ENCODE results near the gene PIP4K2B. TPM values are rescaled to one million over a fixed set of nuclear protein-coding genes. Genes with fewer than 3 reads are reported as not detected.

The PIP4K2B gene
- total and polyA plus RNA-seq, 4 donors: 66.1 to 198 (median 137) TPM

- Histone ChIP-seq H3K36me3 (ENCODE audit: control insufficient read depth, insufficient read depth, low read length) (peaks cover 5% of the 10 kb centered on the region), H3K27ac (ENCODE audit: low read depth, low read length) (peak overlapping the region; percentile 91), H3K4me1 (ENCODE audit: control insufficient read depth, insufficient read depth, low read length) (peaks cover 74% of the 10 kb centered on the region), H3K9me3 (ENCODE audit: control insufficient read depth, insufficient read depth, low read length) (no peaks in the 10 kb centered on the region), H3K4me3 (ENCODE audit: low read depth, low read length) (peak overlapping the region; percentile 98), H3K27me3 (ENCODE audit: control insufficient read depth, insufficient read depth, low read length) (no peaks in the 10 kb centered on the region)
- WGBS (ENCODE audit: insufficient coverage): 0% methylated on average over 54 of the region's 64 CpGs
- peak in 2 of 6 donors; percentile 51 to 71 for DNase-seq (ENCODE audit: low read depth in 4 of 6, low spot score in 6 of 6)
Observed at GRCh38 chr17:38747463-38748148, 51.8 kb downstream of the PIP4K2B start.

- WGBS (ENCODE audit: insufficient coverage): 0% methylated on average over 11 of the region's 21 CpGs
- peak overlapping the region; percentile 91 for H3K27ac ChIP-seq (ENCODE audit: low read depth, low read length)
- peaks cover 6% of the 10 kb centered on the region for H3K36me3 ChIP-seq (ENCODE audit: control insufficient read depth, insufficient read depth, low read length)
- H3K4me3 ChIP-seq (ENCODE audit: low read depth, low read length): peak overlapping the region; percentile 98
- no peak for DNase-seq (ENCODE audit: low read depth in 4 of 6, low spot score in 6 of 6)
- H3K27me3 ChIP-seq (ENCODE audit: control insufficient read depth, insufficient read depth, low read length): no peaks in the 10 kb centered on the region
- no peaks in the 10 kb centered on the region for H3K9me3 ChIP-seq (ENCODE audit: control insufficient read depth, insufficient read depth, low read length)
- H3K4me1 ChIP-seq (ENCODE audit: control insufficient read depth, insufficient read depth, low read length): peaks cover 78% of the 10 kb centered on the region
Observed at GRCh38 chr17:38746849-38747462, 52.4 kb downstream of the PIP4K2B start.

- peaks cover 8% of the 10 kb centered on the region for H3K36me3 ChIP-seq (ENCODE audit: control insufficient read depth, insufficient read depth, low read length)
- peak overlapping the region; percentile 91 for H3K27ac ChIP-seq (ENCODE audit: low read depth, low read length)
- WGBS (ENCODE audit: insufficient coverage): 14% methylated on average over 7 of the region's 8 CpGs
- no peaks in the 10 kb centered on the region for H3K27me3 ChIP-seq (ENCODE audit: control insufficient read depth, insufficient read depth, low read length)
- H3K4me1 ChIP-seq (ENCODE audit: control insufficient read depth, insufficient read depth, low read length): peaks cover 83% of the 10 kb centered on the region
- peak in 2 of 6 donors; percentile 60 to 73 for DNase-seq (ENCODE audit: low read depth in 4 of 6, low spot score in 6 of 6)
- no peaks in the 10 kb centered on the region for H3K9me3 ChIP-seq (ENCODE audit: control insufficient read depth, insufficient read depth, low read length)
- peak overlapping the region; percentile 98 for H3K4me3 ChIP-seq (ENCODE audit: low read depth, low read length)
Observed at GRCh38 chr17:38746004-38746848, 53.1 kb downstream of the PIP4K2B start.

GRCh38 chr17:38745545-38745944, 53.8 kb downstream of the PIP4K2B start:
- peak overlapping the region; percentile 91 for H3K27ac ChIP-seq (ENCODE audit: low read depth, low read length)
- DNase-seq (ENCODE audit: low read depth in 4 of 6, low spot score in 6 of 6): peak in 2 of 6 donors; percentile 35 to 49
- peak overlapping the region; percentile 10 for H3K4me3 ChIP-seq (ENCODE audit: low read depth, low read length)
- H3K27me3 ChIP-seq (ENCODE audit: control insufficient read depth, insufficient read depth, low read length): no peaks in the 10 kb centered on the region
- peaks cover 8% of the 10 kb centered on the region for H3K36me3 ChIP-seq (ENCODE audit: control insufficient read depth, insufficient read depth, low read length)
- no peaks in the 10 kb centered on the region for H3K9me3 ChIP-seq (ENCODE audit: control insufficient read depth, insufficient read depth, low read length)
- no CpG with 5 or more reads among the region's 4 CpGs for WGBS (ENCODE audit: insufficient coverage)
- H3K4me1 ChIP-seq (ENCODE audit: control insufficient read depth, insufficient read depth, low read length): peaks cover 88% of the 10 kb centered on the region

- Histone ChIP-seq H3K9me3 (ENCODE audit: control insufficient read depth, insufficient read depth, low read length) (no peaks in the 10 kb centered on the region), H3K4me3 (ENCODE audit: low read depth, low read length) (no peak overlapping the region), H3K27me3 (ENCODE audit: control insufficient read depth, insufficient read depth, low read length) (no peaks in the 10 kb centered on the region), H3K36me3 (ENCODE audit: control insufficient read depth, insufficient read depth, low read length) (peaks cover 24% of the 10 kb centered on the region), H3K27ac (ENCODE audit: low read depth, low read length) (peak overlapping the region; percentile 91), H3K4me1 (ENCODE audit: control insufficient read depth, insufficient read depth, low read length) (peaks cover 80% of the 10 kb centered on the region)
- peak in 1 of 6 donors; percentile 41 for DNase-seq (ENCODE audit: low read depth in 4 of 6, low spot score in 6 of 6)
- 43% methylated on average over 1 of the region's 4 CpGs for WGBS (ENCODE audit: insufficient coverage)
Observed at GRCh38 chr17:38743556-38744171, 55.7 kb downstream of the PIP4K2B start.

GRCh38 chr17:38742411-38743308, 56.7 kb downstream of the PIP4K2B start:
- WGBS (ENCODE audit: insufficient coverage): 16% methylated on average over 16 of the region's 22 CpGs
- peak in 2 of 6 donors; percentile 96 to 97 for DNase-seq (ENCODE audit: low read depth in 4 of 6, low spot score in 6 of 6)
- Histone ChIP-seq H3K4me3 (ENCODE audit: low read depth, low read length) (peak overlapping the region; percentile 10), H3K4me1 (ENCODE audit: control insufficient read depth, insufficient read depth, low read length) (peaks cover 76% of the 10 kb centered on the region), H3K27ac (ENCODE audit: low read depth, low read length) (peak overlapping the region; percentile 91), H3K27me3 (ENCODE audit: control insufficient read depth, insufficient read depth, low read length) (no peaks in the 10 kb centered on the region), H3K9me3 (ENCODE audit: control insufficient read depth, insufficient read depth, low read length) (no peaks in the 10 kb centered on the region), H3K36me3 (ENCODE audit: control insufficient read depth, insufficient read depth, low read length) (peaks cover 34% of the 10 kb centered on the region)

- Histone ChIP-seq H3K27me3 (ENCODE audit: control insufficient read depth, insufficient read depth, low read length) (no peaks in the 10 kb centered on the region), H3K4me1 (ENCODE audit: control insufficient read depth, insufficient read depth, low read length) (peaks cover 74% of the 10 kb centered on the region), H3K36me3 (ENCODE audit: control insufficient read depth, insufficient read depth, low read length) (peaks cover 41% of the 10 kb centered on the region), H3K4me3 (ENCODE audit: low read depth, low read length) (peak overlapping the region; percentile 10), H3K9me3 (ENCODE audit: control insufficient read depth, insufficient read depth, low read length) (no peaks in the 10 kb centered on the region), H3K27ac (ENCODE audit: low read depth, low read length) (peak overlapping the region; percentile 91)
- WGBS (ENCODE audit: insufficient coverage): 26% methylated on average over 6 of the region's 7 CpGs
- DNase-seq (ENCODE audit: low read depth in 4 of 6, low spot score in 6 of 6): peak in 2 of 6 donors; percentile 89 to 93
Observed at GRCh38 chr17:38741921-38742410, 57.4 kb downstream of the PIP4K2B start.

GRCh38 chr17:38741461-38741860, 57.9 kb downstream of the PIP4K2B start:
- H3K4me3 ChIP-seq (ENCODE audit: low read depth, low read length): no peak overlapping the region
- no peaks in the 10 kb centered on the region for H3K27me3 ChIP-seq (ENCODE audit: control insufficient read depth, insufficient read depth, low read length)
- H3K36me3 ChIP-seq (ENCODE audit: control insufficient read depth, insufficient read depth, low read length): peaks cover 46% of the 10 kb centered on the region
- H3K27ac ChIP-seq (ENCODE audit: low read depth, low read length): peak overlapping the region; percentile 91
- 43% methylated on average over 5 of the region's 5 CpGs for WGBS (ENCODE audit: insufficient coverage)
- no peaks in the 10 kb centered on the region for H3K9me3 ChIP-seq (ENCODE audit: control insufficient read depth, insufficient read depth, low read length)
- DNase-seq (ENCODE audit: low read depth in 4 of 6, low spot score in 6 of 6): peak in 2 of 6 donors; percentile 33 to 53
- peaks cover 71% of the 10 kb centered on the region for H3K4me1 ChIP-seq (ENCODE audit: control insufficient read depth, insufficient read depth, low read length)

All from spinal cord (tissue), 10 donors.